ENCODE measurements around the gene OR5A2. TPM values are rescaled to one million over a fixed set of nuclear protein-coding genes. Genes with fewer than 3 reads are reported as not detected.

Gene OR5A2
- total RNA-seq, 1 experiment from 2014 or later = not detected

GRCh38 chr11:59437770-59438169 lies 11.6 kb upstream of the OR5A2 start:
- Histone ChIP-seq H3K9me2 (replicated peaks; ENCODE audit: insufficient read depth, low read length) (no peaks in the 10 kb centered on the region), H3K4me1 (ENCODE audit: low read length) (no peaks in the 10 kb centered on the region), H3K4me3 (ENCODE audit: low read length) (no peak overlapping the region), H3K27ac (ENCODE audit: low read length) (no peak overlapping the region), H3K9me3 (ENCODE audit: low read length) (no peaks in the 10 kb centered on the region), H2AFZ (ENCODE audit: low read length) (no peak overlapping the region), H3K9ac (ENCODE audit: low read length) (no peak overlapping the region), H3K4me2 (ENCODE audit: low read depth, low read length, poor library complexity, severe bottlenecking) (no peak overlapping the region), H3K36me3 (ENCODE audit: insufficient read depth, low read length) (no peaks in the 10 kb centered on the region), H3K27me3 (ENCODE audit: low read length) (no peaks in the 10 kb centered on the region), H4K20me1 (ENCODE audit: insufficient read depth, low read depth, low read length) (no peaks in the 10 kb centered on the region), H3K79me2 (ENCODE audit: low read length) (no peaks in the 10 kb centered on the region)
- no peak for DNase-seq

DNA sequence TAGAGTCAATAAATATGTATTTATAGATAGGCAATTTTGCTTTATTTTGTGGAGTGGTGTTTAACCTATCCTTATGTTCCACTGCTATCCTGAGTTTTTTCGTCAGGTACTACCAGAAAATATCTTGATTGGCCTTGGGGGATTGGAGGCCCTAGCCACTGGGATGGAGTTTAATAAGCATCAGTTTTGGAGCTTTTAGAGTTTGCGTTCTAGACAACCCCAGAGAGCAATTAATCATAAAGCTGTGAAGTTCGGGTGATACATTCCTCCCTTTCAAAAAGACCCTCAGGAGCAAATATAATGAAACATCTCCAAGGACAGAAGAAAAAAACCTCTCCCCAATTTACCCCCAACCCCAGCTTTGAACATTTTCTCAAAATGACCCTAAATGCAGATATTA lies 10.0 kb upstream of the OR5A2 start, which contains the start of gene OR5A1:
OR5A1 (plus strand) TSS at position 301 of the 400 bp plus-strand sequence. CDS start 6,700 bp downstream, outside the sequence.
- H2AFZ ChIP-seq (ENCODE audit: low read length) = no peak within 1 kb of the TSS
- no peaks in the 10 kb centered on the region for H4K20me1 ChIP-seq (ENCODE audit: insufficient read depth, low read depth, low read length)
- no peak within 1 kb of the TSS for H3K9ac ChIP-seq (ENCODE audit: low read length)
- no peaks in the 10 kb centered on the region for H3K79me2 ChIP-seq (ENCODE audit: low read length)
- no peaks in the 10 kb centered on the region for H3K4me1 ChIP-seq (ENCODE audit: low read length)
- DNase-seq = no peak
- no peaks in the 10 kb centered on the region for H3K9me3 ChIP-seq (ENCODE audit: low read length)
- no peak within 1 kb of the TSS for H3K4me2 ChIP-seq (ENCODE audit: low read depth, low read length, poor library complexity, severe bottlenecking)
- H3K36me3 ChIP-seq (ENCODE audit: insufficient read depth, low read length) = no peaks in the 10 kb centered on the region
- no peak within 1 kb of the TSS for H3K4me3 ChIP-seq (ENCODE audit: low read length)
- no peaks in the 10 kb centered on the region for H3K9me2 ChIP-seq (replicated peaks; ENCODE audit: insufficient read depth, low read length)
- no peak within 1 kb of the TSS for H3K27ac ChIP-seq (ENCODE audit: low read length)
- H3K27me3 ChIP-seq (ENCODE audit: low read length) = no peaks in the 10 kb centered on the region

DNA sequence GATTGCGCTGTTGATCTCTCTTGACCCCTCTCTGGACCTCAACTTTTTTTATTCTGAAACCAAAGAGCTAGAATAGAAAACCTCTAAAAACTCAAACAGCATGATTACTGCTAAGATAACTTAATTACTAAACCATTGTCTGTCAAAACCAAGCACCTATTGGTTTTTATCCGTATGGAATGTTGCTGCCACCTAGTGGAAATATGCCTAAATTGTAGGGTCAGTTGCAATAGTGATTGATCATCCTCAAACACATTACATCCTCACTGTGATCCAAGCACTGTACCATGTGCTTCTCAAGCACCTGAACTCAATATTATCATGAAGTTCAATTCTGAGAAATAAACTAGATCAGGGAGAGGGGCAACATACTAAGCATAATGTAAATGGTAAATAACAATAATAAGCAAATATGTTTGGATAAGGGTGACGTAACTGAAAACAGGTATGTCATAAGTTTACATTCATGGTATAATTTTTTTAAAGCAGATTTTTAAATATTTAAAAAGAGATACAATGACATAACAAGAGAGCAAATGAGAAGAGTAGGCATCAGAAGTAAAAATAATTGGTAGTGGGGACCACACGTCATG lies 3.8 kb upstream of the OR5A2 start:
- H2AFZ ChIP-seq (ENCODE audit: low read length) = no peak overlapping the region
- no peaks in the 10 kb centered on the region for H3K27me3 ChIP-seq (ENCODE audit: low read length)
- H3K9me2 ChIP-seq (replicated peaks; ENCODE audit: insufficient read depth, low read length) = no peaks in the 10 kb centered on the region
- H3K4me1 ChIP-seq (ENCODE audit: low read length) = no peaks in the 10 kb centered on the region
- no peak overlapping the region for H3K4me3 ChIP-seq (ENCODE audit: low read length)
- H4K20me1 ChIP-seq (ENCODE audit: insufficient read depth, low read depth, low read length) = no peaks in the 10 kb centered on the region
- DNase-seq = peak; percentile 91
- H3K36me3 ChIP-seq (ENCODE audit: insufficient read depth, low read length) = no peaks in the 10 kb centered on the region
- no peak overlapping the region for H3K4me2 ChIP-seq (ENCODE audit: low read depth, low read length, poor library complexity, severe bottlenecking)
- H3K9me3 ChIP-seq (ENCODE audit: low read length) = no peaks in the 10 kb centered on the region
- no peak overlapping the region for H3K27ac ChIP-seq (ENCODE audit: low read length)
- H3K79me2 ChIP-seq (ENCODE audit: low read length) = no peaks in the 10 kb centered on the region
- no peak overlapping the region for H3K9ac ChIP-seq (ENCODE audit: low read length)

DNA sequence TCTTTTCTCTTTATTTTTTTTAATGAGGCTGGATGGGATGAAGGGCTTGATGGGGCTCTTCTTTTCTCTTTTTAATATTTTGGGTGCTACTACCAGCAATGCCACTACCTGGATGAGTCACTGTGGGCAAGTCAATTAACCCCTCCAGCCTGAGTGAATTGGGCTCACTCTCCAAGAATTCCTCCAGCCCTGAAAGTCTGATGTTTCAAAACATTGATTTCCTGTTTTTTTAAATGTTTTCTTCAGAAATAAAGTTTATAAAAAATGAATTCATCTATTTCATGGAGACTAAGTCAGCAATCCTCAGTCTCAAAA lies 812 bp upstream of the OR5A2 start:
- H3K27me3 ChIP-seq (ENCODE audit: low read length) = no peaks in the 10 kb centered on the region
- H3K9ac ChIP-seq (ENCODE audit: low read length) = no peak overlapping the region
- H2AFZ ChIP-seq (ENCODE audit: low read length) = no peak overlapping the region
- H3K9me2 ChIP-seq (replicated peaks; ENCODE audit: insufficient read depth, low read length) = no peaks in the 10 kb centered on the region
- no peaks in the 10 kb centered on the region for H4K20me1 ChIP-seq (ENCODE audit: insufficient read depth, low read depth, low read length)
- no peak overlapping the region for H3K4me3 ChIP-seq (ENCODE audit: low read length)
- no peaks in the 10 kb centered on the region for H3K9me3 ChIP-seq (ENCODE audit: low read length)
- no peaks in the 10 kb centered on the region for H3K4me1 ChIP-seq (ENCODE audit: low read length)
- H3K36me3 ChIP-seq (ENCODE audit: insufficient read depth, low read length) = no peaks in the 10 kb centered on the region
- H3K27ac ChIP-seq (ENCODE audit: low read length) = no peak overlapping the region
- DNase-seq = no peak
- H3K4me2 ChIP-seq (ENCODE audit: low read depth, low read length, poor library complexity, severe bottlenecking) = no peak overlapping the region
- no peaks in the 10 kb centered on the region for H3K79me2 ChIP-seq (ENCODE audit: low read length)

DNA sequence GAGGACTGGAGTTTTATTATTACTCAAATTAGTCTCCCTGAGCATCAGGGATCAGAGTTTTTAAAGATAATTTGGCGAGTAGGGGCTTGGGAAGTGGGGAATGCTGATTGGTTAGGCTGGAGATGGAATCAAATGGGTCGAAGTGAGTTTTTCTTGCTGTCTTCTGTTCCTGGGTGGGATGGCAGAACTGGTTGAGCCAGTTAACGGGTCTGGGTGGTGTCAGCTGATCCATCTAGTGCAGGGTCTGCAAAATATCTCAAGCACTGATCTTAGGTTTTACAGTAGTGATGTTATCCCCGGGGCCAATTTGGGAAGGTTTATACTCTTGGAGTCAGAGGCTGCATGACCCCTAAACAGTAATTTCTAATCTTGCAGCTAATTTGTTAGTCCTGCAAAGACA lies 1.1 kb downstream of the OR5A2 start:
- Histone ChIP-seq H3K9me2 (replicated peaks; ENCODE audit: insufficient read depth, low read length) (no peaks in the 10 kb centered on the region), H3K9me3 (ENCODE audit: low read length) (no peaks in the 10 kb centered on the region), H3K36me3 (ENCODE audit: insufficient read depth, low read length) (no peaks in the 10 kb centered on the region), H3K4me1 (ENCODE audit: low read length) (no peaks in the 10 kb centered on the region), H4K20me1 (ENCODE audit: insufficient read depth, low read depth, low read length) (no peaks in the 10 kb centered on the region), H3K27me3 (ENCODE audit: low read length) (no peaks in the 10 kb centered on the region), H2AFZ (ENCODE audit: low read length) (no peak overlapping the region), H3K4me2 (ENCODE audit: low read depth, low read length, poor library complexity, severe bottlenecking) (no peak overlapping the region), H3K27ac (ENCODE audit: low read length) (no peak overlapping the region), H3K9ac (ENCODE audit: low read length) (no peak overlapping the region), H3K79me2 (ENCODE audit: low read length) (no peaks in the 10 kb centered on the region), H3K4me3 (ENCODE audit: low read length) (no peak overlapping the region)
- DNase-seq = no peak

DNA sequence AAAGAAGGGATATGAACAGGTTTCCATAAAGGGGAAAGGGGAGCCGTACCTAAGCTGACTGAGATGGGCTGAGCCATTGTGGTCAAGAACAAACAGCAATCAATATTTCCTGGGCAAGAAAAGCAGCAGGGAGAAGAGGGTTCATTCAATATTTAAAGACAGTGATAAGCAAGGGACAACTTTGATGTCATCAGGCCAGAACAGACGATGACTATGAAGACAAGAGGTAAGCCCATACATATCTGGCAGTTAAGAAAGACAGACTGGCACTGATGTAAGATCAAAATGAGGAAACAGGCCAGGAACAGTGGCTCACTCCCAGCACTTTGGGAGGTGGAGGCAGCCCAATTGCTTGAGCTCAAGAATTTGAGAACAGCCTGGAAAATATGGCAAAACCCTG lies 2.4 kb downstream of the OR5A2 start:
- no peaks in the 10 kb centered on the region for H3K79me2 ChIP-seq (ENCODE audit: low read length)
- no peaks in the 10 kb centered on the region for H3K36me3 ChIP-seq (ENCODE audit: insufficient read depth, low read length)
- H3K4me2 ChIP-seq (ENCODE audit: low read depth, low read length, poor library complexity, severe bottlenecking) = no peak overlapping the region
- no peaks in the 10 kb centered on the region for H3K27me3 ChIP-seq (ENCODE audit: low read length)
- no peak overlapping the region for H3K27ac ChIP-seq (ENCODE audit: low read length)
- H3K9me2 ChIP-seq (replicated peaks; ENCODE audit: insufficient read depth, low read length) = no peaks in the 10 kb centered on the region
- no peaks in the 10 kb centered on the region for H3K4me1 ChIP-seq (ENCODE audit: low read length)
- no peaks in the 10 kb centered on the region for H4K20me1 ChIP-seq (ENCODE audit: insufficient read depth, low read depth, low read length)
- H3K9me3 ChIP-seq (ENCODE audit: low read length) = no peaks in the 10 kb centered on the region
- no peak for DNase-seq
- no peak overlapping the region for H3K9ac ChIP-seq (ENCODE audit: low read length)
- no peak overlapping the region for H3K4me3 ChIP-seq (ENCODE audit: low read length)
- no peak overlapping the region for H2AFZ ChIP-seq (ENCODE audit: low read length)

- Histone ChIP-seq H3K9me3 (ENCODE audit: low read length) (no peaks in the 10 kb centered on the region), H3K36me3 (ENCODE audit: insufficient read depth, low read length) (no peaks in the 10 kb centered on the region), H3K27me3 (ENCODE audit: low read length) (no peaks in the 10 kb centered on the region), H3K4me1 (ENCODE audit: low read length) (no peaks in the 10 kb centered on the region; the same call in 1 of the 2 replicates), H4K20me1 (ENCODE audit: insufficient read depth, low read depth, low read length) (no peaks in the 10 kb centered on the region), H3K79me2 (ENCODE audit: low read length) (no peaks in the 10 kb centered on the region), H3K4me3 (ENCODE audit: low read length) (no peak overlapping the region), H3K9me2 (replicated peaks; ENCODE audit: insufficient read depth, low read length) (no peaks in the 10 kb centered on the region), H3K4me2 (ENCODE audit: low read depth, low read length, poor library complexity, severe bottlenecking) (no peak overlapping the region), H2AFZ (ENCODE audit: low read length) (no peak overlapping the region), H3K9ac (ENCODE audit: low read length) (no peak overlapping the region), H3K27ac (ENCODE audit: low read length) (no peak overlapping the region)
- DNase-seq = no peak
These were observed 8.1 kb downstream of the OR5A2 start for GRCh38 chr11:59418156-59418555.

DNA sequence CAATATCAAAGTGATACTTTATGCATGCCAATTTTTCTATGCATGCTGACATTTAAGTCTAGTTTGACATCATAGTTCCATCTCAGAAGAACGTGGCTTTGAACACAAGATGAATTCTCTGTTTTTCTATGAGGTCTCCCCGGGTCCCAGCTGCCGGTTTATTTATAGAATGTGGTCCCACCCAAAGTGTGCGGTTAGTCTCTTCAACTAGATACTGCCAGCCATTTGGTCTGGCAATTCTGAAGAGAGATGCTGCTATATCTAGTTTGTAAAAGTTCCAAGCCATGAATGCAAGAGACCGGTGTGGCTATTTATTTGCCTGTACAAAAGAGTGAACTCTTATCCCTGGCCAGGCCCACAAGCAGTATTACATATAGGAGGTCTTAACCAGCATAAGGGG lies 9.2 kb downstream of the OR5A2 start:
- Histone ChIP-seq H4K20me1 (ENCODE audit: insufficient read depth, low read depth, low read length) (no peaks in the 10 kb centered on the region), H3K79me2 (ENCODE audit: low read length) (no peaks in the 10 kb centered on the region), H3K4me2 (ENCODE audit: low read depth, low read length, poor library complexity, severe bottlenecking) (no peak overlapping the region), H3K4me3 (ENCODE audit: low read length) (no peak overlapping the region), H3K9ac (ENCODE audit: low read length) (no peak overlapping the region), H3K4me1 (ENCODE audit: low read length) (no peaks in the 10 kb centered on the region; the same call in 1 of the 2 replicates), H3K27ac (ENCODE audit: low read length) (no peak overlapping the region), H3K9me2 (replicated peaks; ENCODE audit: insufficient read depth, low read length) (no peaks in the 10 kb centered on the region), H2AFZ (ENCODE audit: low read length) (no peak overlapping the region), H3K9me3 (ENCODE audit: low read length) (no peaks in the 10 kb centered on the region), H3K27me3 (ENCODE audit: low read length) (no peaks in the 10 kb centered on the region), H3K36me3 (ENCODE audit: insufficient read depth, low read length) (no peaks in the 10 kb centered on the region)
- no peak for DNase-seq

- no peaks in the 10 kb centered on the region; the same call in 1 of the 2 replicates for H3K4me1 ChIP-seq (ENCODE audit: low read length)
- H2AFZ ChIP-seq (ENCODE audit: low read length) = no peak overlapping the region
- no peaks in the 10 kb centered on the region for H3K9me3 ChIP-seq (ENCODE audit: low read length)
- no peak overlapping the region for H3K9ac ChIP-seq (ENCODE audit: low read length)
- no peaks in the 10 kb centered on the region for H4K20me1 ChIP-seq (ENCODE audit: insufficient read depth, low read depth, low read length)
- no peak for DNase-seq
- H3K9me2 ChIP-seq (replicated peaks; ENCODE audit: insufficient read depth, low read length) = no peaks in the 10 kb centered on the region
- no peak overlapping the region for H3K27ac ChIP-seq (ENCODE audit: low read length)
- no peaks in the 10 kb centered on the region for H3K36me3 ChIP-seq (ENCODE audit: insufficient read depth, low read length)
- no peak overlapping the region for H3K4me2 ChIP-seq (ENCODE audit: low read depth, low read length, poor library complexity, severe bottlenecking)
- H3K4me3 ChIP-seq (ENCODE audit: low read length) = no peak overlapping the region
- no peaks in the 10 kb centered on the region for H3K27me3 ChIP-seq (ENCODE audit: low read length)
- H3K79me2 ChIP-seq (ENCODE audit: low read length) = no peaks in the 10 kb centered on the region
These were observed 9.6 kb downstream of the OR5A2 start for GRCh38 chr11:59416613-59417012.

Data from Karpas-422 (cell line).